CD4-positive, alpha-beta T cell treated with Interleukin-12 subunit alpha and Interleukin-12 subunit beta, for 1 hour (primary cell): ENCODE data around the gene CCIN.
"Not testable (repeated sequence)": the region's sequence is repeated elsewhere in the genome, so short reads cannot be mapped to it uniquely, and the experiment has no call there.

ENCODE experiments used
- DNase-seq: peaks from one replicate; pipeline ENCODE4 v3.0.0-alpha.2; 2020

CCIN gene

DNA sequence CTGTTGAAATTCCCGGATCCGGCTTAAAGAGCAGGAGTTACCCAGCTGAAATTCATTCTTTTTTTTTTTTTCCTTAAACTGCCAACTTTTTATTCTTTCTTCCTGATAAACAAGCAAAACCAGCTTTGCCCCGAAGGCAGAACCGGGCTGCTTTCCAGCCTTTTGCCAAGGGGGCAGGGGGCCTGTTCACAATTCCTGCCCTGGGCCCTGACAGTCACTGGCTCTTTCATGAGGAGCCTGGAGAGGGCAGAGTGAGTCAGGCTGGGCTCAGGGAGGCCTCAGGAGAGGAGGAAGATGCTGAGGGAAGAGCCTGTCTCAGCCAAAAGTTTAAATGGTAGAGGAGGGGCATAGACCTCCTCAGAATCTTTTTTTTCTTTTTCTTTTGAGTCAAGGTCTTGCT, 27.9 kb upstream of the CCIN start:
- no peak for DNase-seq

DNA sequence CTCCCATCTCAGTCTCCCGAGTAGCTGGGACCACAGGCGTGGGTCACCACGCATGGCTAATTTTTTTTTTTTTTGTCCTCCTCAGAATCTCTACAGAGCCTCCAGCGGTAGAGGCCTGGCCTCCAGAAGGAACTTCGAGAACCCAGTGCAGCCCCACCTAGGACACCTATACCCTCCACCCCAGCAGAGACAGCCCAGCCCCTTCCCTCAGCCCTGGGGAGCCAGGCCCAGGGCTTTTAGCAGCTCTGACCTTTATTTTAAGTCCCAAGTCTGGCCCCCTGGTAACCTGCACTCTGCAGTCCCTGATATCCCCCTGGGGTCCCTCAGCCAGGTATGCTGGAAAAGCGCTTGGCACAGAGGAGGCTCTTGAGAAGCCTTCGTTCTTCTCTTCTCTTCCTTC, 27.4 kb upstream of the CCIN start:
- no peak for DNase-seq

DNA sequence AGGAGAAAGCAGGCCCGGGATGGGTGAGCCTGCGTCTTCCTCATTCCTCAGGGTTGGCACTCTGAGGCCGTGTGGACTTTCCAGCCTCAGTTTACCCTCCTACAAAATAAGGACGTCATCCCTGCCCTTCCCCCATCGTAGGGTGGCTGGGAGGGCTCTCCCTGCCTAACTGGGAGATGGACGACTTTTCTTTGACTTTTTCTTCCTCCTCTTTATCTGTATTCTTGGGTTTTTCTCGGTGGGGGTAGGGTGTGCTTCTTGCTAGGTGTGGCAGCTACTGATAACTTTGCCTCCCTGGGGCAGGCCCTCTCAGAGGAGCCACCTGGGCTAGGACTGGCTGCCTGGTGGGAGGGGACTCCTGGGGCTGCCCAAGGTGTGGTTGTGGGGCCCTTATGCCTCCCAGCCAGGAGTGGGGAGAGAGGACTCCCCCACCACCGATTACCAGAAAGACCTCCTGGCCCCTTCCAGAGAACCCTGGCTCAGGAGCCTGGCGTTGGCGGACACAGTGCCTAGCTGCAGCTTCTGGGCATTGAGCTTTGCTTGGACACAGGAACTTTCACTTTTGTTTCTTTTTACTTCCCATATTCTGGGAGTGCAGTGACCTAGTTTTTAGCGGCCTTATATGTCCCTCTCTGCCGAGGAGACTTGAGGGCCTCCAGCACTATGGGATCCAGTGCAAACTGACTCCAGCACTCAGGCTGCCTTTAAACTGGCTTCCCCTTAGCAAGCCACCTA, 26.5 kb upstream of the CCIN start:
- DNase-seq, result no peak

DNA sequence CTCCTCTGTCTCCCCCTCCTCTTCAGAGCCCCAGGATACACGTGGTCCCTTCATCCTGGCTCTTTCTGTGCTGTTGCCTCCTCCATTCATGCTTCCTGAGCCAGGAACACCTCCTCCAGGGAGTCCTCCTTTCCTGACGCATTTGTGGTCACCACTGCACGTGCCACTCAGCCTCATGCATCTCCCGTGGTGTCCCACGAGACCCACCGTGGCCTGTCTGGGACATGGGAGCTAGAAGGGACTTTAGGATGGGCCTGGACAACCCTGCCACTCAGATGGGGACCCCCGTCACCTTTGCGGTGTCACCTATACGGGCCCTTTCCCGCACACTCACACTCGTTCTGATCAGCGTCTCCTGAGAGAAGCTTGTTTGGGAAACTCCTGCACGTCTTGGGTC, 25.9 kb upstream of the CCIN start:
- DNase-seq, result no peak

DNA sequence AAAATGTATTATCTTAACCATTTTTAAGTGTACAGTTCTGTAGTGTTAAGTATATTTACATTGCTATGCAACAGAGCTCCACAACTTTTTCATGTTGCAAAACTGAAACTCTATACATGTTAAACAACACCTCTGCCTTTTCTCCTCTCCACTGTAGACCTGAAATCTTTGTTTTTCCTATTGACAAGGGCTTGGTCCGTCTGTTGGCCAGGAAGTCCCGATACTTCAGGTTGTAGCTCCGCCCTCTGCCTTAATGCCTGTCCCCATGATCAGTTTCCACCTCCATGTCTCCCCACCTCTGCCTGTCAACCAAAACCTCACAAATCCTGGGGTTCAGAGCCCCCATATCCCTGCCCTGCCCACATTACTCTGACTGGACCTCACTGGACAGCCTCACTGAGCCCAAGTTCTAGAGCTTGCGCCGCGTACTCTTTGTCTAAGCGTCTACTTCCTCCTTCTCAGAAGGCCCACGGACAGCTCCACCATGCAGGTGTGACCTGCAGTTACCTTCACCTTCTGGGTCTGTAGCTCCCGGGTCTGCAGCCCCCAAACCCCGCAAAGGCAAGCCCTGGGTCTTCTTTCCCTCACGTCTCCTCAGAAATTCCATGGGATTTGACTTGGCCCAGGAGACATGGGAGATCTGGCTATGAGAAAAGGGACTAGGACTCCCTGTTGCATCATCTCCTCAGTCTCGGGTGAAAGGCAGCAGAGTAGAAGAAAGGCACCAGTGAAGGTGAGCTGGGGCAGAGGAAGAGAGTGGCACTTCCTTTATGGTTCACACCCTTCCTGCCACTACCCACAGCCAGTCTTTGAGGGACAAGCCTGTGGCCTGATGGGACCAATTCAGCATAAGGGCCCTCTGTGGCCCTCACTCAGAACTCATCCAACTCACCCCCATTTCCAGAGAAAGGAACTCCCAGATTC, 24.6 kb upstream of the CCIN start:
- peak; percentile 53 for DNase-seq

DNA sequence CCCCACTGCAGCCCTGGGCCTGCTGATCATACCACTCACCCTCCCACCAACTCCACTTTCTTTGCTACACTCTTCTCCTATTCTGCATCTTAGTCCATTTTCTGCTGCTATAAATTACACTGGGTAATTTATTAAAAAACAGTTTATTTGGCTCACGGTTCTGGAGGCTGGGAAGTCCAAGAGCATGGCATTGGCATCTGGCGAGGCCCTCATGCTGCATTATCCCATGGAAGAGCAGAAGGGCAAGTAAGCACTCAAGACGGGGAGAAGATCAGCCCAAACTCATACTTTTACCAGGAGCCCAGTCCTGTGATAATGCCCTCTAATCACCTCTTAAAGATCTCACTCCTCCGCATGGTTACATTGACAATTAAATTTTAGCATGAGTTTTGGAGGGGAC, 23.2 kb upstream of the CCIN start:
- no peak for DNase-seq

DNA sequence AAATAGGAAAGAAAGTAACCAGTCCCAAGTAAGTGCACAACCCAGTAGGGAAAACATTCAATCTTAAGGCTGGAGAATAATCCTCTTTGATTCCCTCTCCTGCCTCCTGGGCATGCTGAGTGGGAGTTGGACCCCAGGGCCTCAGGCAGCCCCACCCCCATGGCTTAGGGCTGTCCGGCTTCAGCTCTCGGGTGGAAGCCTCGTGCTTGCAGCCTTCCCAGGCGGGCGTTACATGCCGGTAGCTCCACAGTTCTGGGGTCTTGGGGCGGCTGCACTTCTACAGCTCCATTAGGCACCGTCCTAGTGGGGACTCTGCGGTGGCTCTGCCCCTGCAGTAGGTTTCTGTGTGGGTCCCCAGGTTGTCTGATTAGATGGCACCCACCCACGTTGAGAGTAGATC, 22.5 kb upstream of the CCIN start:
- no peak for DNase-seq

DNA sequence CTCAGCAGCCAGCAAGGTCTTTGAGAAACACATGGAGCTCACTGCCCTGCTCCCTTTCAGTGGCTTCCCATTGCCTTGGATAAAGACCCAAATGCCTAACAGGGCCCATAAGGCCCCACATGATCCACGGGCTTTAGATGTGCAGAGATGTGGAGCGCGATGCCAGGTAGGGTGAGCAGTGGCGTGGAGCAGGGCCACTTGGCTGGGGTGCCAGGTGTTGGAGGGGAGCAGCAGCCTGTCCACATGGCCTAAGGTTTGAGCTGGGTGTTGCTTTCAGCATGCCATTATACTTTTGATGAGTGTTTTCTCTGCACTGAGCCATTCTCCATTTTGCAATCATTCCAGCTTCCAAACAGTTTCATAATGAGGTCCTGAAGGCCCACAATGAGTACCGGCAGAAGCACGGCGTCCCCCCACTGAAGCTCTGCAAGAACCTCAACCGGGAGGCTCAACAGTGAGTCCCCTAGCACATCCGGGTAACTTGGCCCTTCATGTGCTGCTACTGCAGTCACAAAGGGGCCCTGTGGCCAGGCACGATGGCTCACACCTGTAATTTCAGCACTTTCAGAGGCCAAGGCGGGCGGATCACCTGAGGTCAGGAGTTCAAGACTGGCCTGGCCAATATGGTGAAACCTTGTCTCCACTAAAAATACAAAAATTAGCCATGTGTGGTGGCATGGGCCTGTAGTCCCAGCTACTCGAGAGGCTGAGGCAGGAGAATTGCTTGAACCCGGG, 21.6 kb upstream of the CCIN start:
- DNase-seq, result no peak

DNA sequence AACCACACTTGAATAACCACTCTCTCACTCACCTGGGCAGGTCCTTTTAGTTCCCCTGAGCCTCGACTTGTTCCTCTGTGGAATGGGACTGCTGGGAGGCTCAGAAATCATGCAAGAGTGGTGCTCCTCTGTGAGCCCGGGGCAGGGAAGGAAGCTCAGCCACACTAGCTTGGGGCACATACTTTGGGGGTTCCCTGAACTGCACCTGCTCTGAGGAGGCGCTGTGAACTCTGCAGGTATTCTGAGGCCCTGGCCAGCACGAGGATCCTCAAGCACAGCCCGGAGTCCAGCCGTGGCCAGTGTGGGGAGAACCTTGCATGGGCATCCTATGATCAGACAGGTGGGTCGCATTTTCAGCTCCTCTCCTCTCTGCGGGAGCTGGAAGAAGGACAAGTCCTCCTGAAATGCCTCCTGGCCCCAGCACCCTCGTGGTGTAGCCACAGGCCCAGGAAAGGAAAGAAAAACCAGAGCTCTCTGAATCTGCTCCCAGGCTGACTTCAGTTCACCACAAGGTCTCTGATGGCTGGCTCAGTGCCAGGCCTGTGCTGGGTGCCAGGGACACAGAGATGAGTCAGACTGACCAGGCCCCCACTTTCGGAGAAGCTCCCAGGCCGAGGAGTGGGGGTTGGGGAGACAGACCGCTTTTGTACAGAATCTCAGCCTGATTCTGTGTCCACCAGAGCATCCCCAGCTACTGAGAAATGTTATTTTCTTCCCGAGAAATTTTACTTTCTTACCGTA, 20.7 kb upstream of the CCIN start:
- DNase-seq, result peak; percentile 77

DNA sequence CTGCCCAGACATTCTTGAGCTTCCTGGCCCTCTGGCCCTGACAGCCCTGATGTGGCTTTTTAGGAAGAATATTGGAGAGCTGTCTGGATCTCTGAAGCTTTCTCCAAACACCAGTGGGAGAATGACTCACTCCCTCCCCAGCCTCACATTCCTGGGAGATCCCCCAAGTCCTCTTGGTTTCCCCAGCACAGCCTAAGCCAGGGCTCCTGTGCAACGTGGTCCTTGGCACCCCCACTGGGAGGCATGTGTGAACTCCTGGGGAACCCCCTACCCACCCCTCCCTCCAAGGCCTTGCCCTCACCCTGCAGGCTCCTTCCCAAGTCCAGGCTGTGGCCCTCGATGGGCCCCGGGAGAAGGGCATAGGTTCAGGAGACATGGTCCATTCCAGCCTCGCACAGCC, 20.0 kb upstream of the CCIN start:
- DNase-seq, result no peak

DNA sequence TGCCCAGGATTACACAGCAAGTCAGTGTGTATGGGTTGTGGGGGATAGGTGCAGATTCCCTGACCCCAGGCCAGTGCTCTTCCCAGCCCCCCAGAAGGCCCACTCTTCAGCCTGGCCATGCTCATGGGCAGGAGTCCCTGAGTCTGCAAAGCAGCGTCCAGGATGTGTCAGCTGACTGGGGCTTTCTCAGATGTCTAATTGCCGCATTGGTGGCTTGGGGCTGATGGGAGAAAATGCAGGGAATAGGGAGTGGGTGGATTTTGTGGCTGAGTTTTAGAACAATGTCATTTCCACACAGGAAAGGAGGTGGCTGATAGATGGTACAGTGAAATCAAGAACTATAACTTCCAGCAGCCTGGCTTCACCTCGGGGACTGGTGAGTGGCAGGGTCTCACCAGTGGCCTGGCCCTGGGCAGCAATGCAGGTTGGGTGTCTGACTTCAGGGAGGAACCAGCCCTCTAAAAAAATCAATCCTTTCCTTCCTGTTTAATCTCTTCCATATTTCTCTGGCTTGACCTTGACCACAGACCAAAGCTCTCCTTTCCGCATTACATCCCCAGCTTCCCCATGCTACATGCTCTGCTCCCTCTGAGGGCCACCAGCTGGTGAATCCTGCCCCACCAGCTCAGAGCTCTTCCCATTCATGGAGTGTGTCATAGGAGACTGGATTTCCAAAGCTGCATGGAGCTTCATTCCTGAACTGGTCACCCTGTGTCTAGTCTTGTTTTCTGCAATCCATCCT, 18.4 kb upstream of the CCIN start:
- no peak for DNase-seq

DNA sequence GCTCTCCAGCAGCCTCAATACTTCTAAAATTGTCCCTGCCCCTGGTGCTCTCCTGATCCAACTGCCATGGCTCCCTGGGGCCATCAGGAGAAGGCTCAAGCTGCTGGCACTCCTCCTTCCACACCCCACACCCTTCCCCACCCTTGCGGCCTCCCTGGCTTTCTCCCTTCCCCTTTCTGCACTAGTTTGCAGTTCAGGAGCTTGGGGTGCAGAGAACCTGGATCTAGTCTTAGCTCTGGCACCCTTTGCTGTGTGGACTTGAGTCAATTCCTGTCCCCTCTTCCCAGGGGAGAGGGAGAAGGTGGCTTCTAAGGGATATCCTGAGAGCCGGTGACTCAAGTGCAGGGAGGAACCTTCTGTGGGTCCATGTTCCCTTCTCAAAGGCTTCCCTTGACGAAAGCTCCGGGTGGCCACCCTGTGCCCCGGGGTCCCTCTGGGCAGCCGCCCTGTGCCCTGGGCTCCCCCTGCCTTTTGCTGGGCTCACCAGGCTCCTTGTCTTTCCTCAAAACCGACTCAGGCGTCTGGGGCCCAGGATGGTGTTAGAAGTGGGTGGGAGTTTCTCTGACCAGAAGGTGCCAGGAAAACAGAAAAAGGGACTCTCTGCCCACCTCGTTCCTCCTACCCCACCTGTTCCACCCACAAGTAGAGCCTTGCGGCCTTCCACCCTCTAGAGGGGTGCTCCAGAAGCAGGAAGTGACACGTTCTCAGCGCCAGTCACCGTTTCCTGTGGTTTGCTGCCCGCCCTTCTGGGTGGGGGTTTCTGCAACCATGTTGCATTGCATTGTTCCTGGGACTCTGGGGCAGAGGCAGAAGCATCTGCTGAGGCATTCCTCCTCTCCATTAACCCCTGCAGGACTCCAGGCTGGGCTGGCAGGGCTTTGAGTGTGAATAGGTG, 17.6 kb upstream of the CCIN start:
- DNase-seq, result peak; percentile 90

DNA sequence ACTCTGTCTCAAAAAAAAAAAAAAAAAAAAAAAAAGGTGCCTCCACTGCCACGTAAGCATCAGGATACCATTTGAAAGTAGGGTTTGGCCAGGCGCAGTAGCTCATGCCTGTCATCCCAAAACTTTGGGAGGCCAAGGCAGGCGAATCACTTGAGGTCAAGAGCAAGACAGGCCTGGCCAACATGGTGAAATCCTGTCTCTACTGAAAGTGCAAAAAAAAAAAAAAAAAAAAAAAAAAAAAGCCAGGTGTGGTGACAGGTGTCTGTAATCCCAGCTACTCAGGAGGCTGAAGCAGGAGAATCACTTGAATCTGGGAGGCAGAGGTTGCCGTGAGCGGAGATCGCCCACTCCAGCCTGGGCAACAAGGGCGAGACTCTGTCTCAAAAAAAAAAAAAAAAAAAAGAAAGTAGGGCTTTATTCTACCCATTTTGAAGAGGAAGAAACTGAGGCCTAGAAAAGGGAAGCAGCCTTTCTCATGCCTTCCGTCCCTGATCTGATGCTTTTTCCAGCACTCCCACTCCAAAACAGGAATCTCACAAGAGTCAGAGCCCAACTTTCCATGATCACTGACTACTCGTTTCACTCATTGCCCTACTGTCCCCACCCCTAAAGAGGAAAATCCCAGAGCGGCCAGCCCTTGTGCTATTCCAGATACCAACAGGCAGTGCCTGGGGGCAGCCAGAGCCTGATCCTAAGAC, 16.3 kb upstream of the CCIN start:
- no peak for DNase-seq

DNA sequence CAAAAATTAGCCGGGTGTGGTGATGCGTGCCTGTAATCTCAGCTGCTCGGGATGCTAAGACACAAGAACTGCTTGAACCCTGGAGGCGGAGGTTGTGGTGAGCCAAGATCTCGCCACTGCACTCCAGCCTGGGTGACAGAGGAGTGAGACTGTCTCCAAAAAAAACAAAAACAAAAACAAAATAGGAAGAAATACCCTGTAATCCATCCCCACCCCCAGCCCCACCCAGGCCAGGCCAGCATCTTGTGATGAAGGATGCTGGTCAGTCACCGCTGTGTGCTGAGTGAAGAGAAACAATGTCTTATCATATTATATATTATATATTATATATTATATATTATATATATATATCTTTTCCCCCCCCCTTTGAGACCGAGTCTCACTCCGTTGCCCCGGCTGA, 15.4 kb upstream of the CCIN start:
- no peak for DNase-seq

DNA sequence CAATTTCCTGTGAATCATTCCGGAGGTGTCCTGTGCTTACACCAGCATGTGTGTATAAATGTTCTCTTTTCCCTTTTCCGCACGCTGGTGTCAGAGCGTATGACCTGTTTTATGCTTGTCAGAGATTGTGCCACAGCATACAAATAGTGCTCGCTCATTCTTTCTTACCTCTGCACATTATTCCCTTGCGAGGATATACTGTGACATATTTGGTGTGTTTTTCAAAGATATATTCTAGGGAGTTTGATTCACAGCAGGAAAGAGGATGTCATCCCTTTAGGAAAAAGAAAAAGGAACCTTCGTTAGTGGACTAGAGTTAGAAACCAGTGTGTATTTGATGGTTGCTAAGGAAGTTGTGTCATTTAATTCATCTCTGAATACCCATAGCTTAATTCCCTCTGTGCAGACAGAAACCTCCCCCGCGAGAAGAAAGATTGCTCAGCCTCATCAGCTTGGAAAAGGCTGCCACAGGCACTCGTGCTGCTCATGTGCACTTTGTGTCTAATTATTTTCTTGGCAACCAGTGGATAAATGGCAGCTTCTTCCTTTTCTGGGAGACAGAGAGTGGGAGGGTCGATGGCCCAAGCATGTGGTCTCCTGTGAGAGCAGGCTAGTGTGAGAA, 14.7 kb upstream of the CCIN start:
- DNase-seq, result no peak

DNA sequence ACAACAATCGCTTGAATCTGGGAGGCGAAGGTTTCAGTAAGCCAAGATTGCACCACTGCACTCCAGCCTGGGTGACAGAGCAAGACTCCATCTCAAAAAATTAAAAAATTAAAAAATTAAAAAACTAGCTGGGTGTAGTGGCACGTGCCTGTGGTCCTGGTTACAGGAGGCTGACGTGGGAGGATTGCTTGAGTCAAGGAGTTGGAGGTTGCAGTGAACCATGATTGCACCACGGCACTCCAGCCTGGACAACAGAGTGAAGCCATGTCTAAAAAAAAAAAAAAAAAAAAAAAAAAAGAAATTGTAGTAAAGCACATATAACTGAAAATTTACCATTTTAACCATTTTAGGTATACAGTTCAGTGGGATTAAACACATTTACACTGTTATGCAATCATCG, 13.1 kb upstream of the CCIN start:
- no peak for DNase-seq

DNA sequence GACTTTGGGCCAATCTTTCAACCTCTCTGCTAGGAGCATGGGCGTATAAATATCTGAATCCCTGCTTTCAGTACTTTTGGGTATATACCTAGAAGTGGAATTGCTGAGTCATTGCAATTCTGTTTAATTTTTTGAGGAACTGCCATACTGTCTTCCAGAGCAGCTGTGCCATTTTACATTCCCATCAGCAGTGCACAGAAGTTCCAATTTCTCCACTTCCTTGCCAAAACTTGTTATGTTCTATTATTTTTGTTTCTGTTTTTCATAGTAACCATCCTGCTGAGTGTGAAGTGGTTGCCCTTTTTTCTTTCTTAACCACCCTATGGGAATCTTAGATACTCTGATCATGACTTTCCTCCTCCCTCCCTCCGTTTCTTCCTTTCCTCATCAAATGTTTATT, 11.1 kb upstream of the CCIN start:
- DNase-seq, result no peak

DNA sequence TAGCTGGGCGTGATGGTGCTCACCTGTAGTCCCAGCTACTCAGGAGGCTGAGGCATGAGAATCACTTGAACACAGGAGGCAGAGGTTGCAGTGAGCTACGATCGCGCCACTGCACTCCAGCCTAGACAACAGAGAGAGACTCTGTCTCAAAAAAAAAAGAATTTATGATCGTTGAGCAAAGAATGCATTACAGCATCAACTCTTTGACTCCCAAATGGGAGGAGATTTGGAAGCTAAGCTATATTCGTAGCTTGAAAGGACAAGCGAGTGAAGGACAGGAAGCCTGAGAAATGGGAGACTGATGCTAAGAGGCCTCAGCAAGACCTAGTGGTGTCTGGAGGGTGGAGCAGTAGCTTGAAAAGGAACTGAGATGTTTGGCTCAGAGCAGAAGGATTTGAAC, 10.3 kb upstream of the CCIN start:
- DNase-seq, result no peak

DNA sequence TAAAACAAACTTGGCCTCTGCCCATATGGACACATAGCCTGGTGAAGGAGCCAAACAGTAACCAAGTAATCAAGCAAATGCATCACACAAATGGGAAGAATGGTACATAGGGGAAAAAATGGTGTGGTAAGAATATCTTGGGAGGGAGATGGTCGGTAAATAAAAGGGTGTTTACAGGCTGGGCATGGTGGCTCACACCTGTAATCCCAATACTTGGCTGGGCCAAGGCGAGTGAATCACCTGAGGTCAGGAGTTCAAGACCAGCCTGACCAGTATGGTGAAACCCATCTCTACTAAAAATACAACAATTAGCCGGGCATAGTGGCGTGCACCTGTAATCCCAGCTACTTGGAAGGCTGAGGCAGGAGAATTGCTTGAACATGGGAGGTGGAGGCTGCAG, 9.7 kb upstream of the CCIN start:
- DNase-seq, result not testable (repeated sequence)

DNA sequence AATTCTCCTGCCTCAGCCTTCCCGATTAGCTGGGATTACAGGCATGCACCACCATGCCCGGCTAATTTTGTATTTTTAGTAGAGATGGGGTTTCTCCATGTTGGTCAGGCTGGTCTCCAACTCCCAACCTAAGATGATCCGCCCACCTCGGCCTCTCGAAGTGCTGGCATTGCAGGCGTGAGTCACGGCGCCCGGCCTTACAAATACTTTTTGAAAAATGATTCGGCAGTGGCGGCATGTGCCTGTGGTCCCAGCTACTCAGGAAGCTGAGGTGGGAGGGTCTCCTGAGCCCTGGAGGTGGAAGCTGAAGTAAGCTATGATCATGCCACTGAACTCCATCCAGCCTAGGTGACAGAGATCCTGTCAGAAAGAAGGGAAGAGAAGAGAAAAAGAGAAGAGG, 9.1 kb upstream of the CCIN start:
- DNase-seq, result not testable (repeated sequence)
